SK-N-SH (cell line): ENCODE results near the gene NPAS3.

ENCODE experiments used
- CHD2 ChIP-seq: fragments of 150-350 bp; IDR thresholded peaks from 2 replicates; pipeline ENCODE4 v1.6.1; 2018; ENCODE audit warnings: low read length; ENCODE audit not compliant: partially characterized antibody
- ELF1 ChIP-seq: IDR thresholded peaks from 2 replicates; pipeline ENCODE4 v1.4.0; 2012
- EZH2phosphoT487 ChIP-seq: fragments of 200-600 bp; sonication (generic); IDR thresholded peaks from 2 replicates; pipeline ENCODE4 v1.6.1; 2017; ENCODE audit warnings: low read depth, mixed run types, mild to moderate bottlenecking, antibody characterized with exemption, moderate library complexity, borderline replicate concordance
- FOXJ3 ChIP-seq: sonication (generic); formaldehyde crosslinking; IDR thresholded peaks from 2 replicates; pipeline ENCODE4 v1.5.1; 2020; ENCODE audit warnings: mild to moderate bottlenecking, missing genetic modification reagents
- GABPA ChIP-seq: IDR thresholded peaks from 2 replicates; pipeline ENCODE4 v1.4.0; 2012; ENCODE audit warnings: low read depth, mild to moderate bottlenecking
- GATA2 ChIP-seq: sonication (generic); formaldehyde crosslinking; IDR thresholded peaks from 2 replicates; pipeline ENCODE4 v1.5.0; 2020; ENCODE audit warnings: mild to moderate bottlenecking, missing genetic modification reagents
- JUND ChIP-seq: IDR thresholded peaks from 2 replicates; pipeline ENCODE4 v1.4.0; 2012
- MXI1 ChIP-seq: IDR thresholded peaks from 2 replicates; pipeline ENCODE4 v1.6.1; 2012; ENCODE audit warnings: mild to moderate bottlenecking, low read depth, low read length, improper control_type of control experiment
- RXRA ChIP-seq: IDR thresholded peaks from 2 replicates; pipeline ENCODE4 v1.4.0; 2012; ENCODE audit warnings: low read depth, mild to moderate bottlenecking, borderline replicate concordance
- TF ChIP-seq, protein P1 (sequence below): fragments of 200-600 bp; sonication (generic); IDR thresholded peaks from 2 replicates; pipeline ENCODE4 v1.6.1; 2017; ENCODE audit warnings: antibody characterized with exemption, mild to moderate bottlenecking, moderate library complexity
- TF ChIP-seq, protein P2 (sequence below): IDR thresholded peaks from 2 replicates; pipeline ENCODE4 v1.6.1; 2012; ENCODE audit warnings: mild to moderate bottlenecking, low read depth, low read length, moderate library complexity
- TF ChIP-seq, protein P3 (sequence below): fragments of 150-350 bp; IDR thresholded peaks from 2 replicates; pipeline ENCODE4 v1.6.1; 2017; ENCODE audit warnings: antibody characterized with exemption, low read length, low read depth, borderline replicate concordance

DNA sequence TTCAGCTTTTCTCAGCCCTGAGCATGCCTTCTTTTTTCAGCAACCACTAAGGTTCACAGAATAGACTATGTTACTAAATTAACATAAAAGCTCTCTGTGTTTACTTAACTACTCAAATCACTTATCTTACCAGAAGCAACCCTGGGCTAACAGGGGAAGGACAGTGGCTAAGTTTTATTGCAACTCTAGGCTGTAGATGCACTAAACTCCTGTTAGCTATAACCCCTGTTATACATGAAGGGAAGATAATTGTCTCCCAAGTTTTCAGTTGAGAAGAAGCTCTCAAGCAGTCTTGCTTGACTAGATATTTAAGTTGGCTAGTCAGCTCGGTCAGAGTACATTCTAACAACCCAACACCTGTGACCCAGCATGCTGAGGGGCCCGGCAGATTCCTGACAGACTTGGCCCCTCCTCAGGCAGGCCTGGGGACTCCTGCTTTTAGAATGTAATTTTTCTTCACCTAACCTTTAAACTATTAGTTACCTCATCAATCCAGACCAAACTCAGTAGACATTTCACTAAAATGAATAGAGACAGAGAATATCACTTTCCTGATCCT lies 547.7 kb downstream of the NPAS3 start:
- TF ChIP-seq GABPA: no peak
- no peak for TF ChIP-seq MXI1
- TF ChIP-seq, protein P1, sequence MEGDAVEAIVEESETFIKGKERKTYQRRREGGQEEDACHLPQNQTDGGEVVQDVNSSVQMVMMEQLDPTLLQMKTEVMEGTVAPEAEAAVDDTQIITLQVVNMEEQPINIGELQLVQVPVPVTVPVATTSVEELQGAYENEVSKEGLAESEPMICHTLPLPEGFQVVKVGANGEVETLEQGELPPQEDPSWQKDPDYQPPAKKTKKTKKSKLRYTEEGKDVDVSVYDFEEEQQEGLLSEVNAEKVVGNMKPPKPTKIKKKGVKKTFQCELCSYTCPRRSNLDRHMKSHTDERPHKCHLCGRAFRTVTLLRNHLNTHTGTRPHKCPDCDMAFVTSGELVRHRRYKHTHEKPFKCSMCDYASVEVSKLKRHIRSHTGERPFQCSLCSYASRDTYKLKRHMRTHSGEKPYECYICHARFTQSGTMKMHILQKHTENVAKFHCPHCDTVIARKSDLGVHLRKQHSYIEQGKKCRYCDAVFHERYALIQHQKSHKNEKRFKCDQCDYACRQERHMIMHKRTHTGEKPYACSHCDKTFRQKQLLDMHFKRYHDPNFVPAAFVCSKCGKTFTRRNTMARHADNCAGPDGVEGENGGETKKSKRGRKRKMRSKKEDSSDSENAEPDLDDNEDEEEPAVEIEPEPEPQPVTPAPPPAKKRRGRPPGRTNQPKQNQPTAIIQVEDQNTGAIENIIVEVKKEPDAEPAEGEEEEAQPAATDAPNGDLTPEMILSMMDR: no peak
- TF ChIP-seq ELF1: no peak
- TF ChIP-seq, protein P2, sequence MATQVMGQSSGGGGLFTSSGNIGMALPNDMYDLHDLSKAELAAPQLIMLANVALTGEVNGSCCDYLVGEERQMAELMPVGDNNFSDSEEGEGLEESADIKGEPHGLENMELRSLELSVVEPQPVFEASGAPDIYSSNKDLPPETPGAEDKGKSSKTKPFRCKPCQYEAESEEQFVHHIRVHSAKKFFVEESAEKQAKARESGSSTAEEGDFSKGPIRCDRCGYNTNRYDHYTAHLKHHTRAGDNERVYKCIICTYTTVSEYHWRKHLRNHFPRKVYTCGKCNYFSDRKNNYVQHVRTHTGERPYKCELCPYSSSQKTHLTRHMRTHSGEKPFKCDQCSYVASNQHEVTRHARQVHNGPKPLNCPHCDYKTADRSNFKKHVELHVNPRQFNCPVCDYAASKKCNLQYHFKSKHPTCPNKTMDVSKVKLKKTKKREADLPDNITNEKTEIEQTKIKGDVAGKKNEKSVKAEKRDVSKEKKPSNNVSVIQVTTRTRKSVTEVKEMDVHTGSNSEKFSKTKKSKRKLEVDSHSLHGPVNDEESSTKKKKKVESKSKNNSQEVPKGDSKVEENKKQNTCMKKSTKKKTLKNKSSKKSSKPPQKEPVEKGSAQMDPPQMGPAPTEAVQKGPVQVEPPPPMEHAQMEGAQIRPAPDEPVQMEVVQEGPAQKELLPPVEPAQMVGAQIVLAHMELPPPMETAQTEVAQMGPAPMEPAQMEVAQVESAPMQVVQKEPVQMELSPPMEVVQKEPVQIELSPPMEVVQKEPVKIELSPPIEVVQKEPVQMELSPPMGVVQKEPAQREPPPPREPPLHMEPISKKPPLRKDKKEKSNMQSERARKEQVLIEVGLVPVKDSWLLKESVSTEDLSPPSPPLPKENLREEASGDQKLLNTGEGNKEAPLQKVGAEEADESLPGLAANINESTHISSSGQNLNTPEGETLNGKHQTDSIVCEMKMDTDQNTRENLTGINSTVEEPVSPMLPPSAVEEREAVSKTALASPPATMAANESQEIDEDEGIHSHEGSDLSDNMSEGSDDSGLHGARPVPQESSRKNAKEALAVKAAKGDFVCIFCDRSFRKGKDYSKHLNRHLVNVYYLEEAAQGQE: no peak
- TF ChIP-seq, protein P3, sequence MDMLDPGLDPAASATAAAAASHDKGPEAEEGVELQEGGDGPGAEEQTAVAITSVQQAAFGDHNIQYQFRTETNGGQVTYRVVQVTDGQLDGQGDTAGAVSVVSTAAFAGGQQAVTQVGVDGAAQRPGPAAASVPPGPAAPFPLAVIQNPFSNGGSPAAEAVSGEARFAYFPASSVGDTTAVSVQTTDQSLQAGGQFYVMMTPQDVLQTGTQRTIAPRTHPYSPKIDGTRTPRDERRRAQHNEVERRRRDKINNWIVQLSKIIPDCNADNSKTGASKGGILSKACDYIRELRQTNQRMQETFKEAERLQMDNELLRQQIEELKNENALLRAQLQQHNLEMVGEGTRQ: no peak
- no peak for TF ChIP-seq EZH2phosphoT487
- TF ChIP-seq FOXJ3 (CRISPR knock-in tag): no peak
- TF ChIP-seq CHD2: no peak
- no peak for TF ChIP-seq RXRA
- TF ChIP-seq GATA2 (CRISPR knock-in tag): no peak
- no peak for TF ChIP-seq JUND
